Chondrocyte (in vitro differentiated cells): ENCODE results near the gene PSD4. TPM values are rescaled to one million over a fixed set of nuclear protein-coding genes. Genes with fewer than 3 reads are reported as not detected.
"Not testable (repeated sequence)": the region's sequence is repeated elsewhere in the genome, so short reads cannot be mapped to it uniquely, and the experiment has no call there.

Experiments used
- DNase-seq: peaks from one replicate; pipeline ENCODE4 v3.0.0; 2021; ENCODE audit warnings: mixed read lengths, low spot score
- H3K27ac Mint-ChIP-seq: one replicate; pipeline ENCODE4 v1.8.0; 2021; ENCODE audit warnings: mild to moderate bottlenecking, moderate library complexity, mixed read lengths; ENCODE audit not compliant: unreplicated experiment
- H3K27me3 Mint-ChIP-seq: 2 replicates; pipeline ENCODE4 v1.8.0; 2021; ENCODE audit warnings: low read depth, mixed read lengths
- H3K36me3 Mint-ChIP-seq: 2 replicates; pipeline ENCODE4 v1.8.0; 2021; ENCODE audit warnings: low read depth, mixed read lengths
- H3K4me1 Mint-ChIP-seq: 2 replicates; pipeline ENCODE4 v1.8.0; 2021; ENCODE audit warnings: low read depth, mild to moderate bottlenecking, mixed read lengths
- H3K4me3 Mint-ChIP-seq: one replicate; pipeline ENCODE4 v1.8.0; 2021; ENCODE audit warnings: mild to moderate bottlenecking, moderate library complexity, mixed read lengths; ENCODE audit not compliant: unreplicated experiment
- H3K9me3 Mint-ChIP-seq: 2 replicates; pipeline ENCODE4 v1.8.0; 2021; ENCODE audit warnings: low read depth, mixed read lengths
- total RNA-seq: library from RNA; stranded (reverse); gene quantifications from 3 replicates; pipeline ENCODE4 v1.2.1, GENCODE V29; 2021
- TF ChIP-seq, protein P1 (sequence below): fragments of 200-600 bp; sonication (generic); IDR thresholded peaks from 2 replicates; pipeline ENCODE4 v1.5.0; 2021; ENCODE audit warnings: antibody characterized with exemption, mild to moderate bottlenecking, moderate library complexity

The PSD4 gene
- total RNA-seq, 1 donor from 2014 or later = 5.5 TPM

DNA sequence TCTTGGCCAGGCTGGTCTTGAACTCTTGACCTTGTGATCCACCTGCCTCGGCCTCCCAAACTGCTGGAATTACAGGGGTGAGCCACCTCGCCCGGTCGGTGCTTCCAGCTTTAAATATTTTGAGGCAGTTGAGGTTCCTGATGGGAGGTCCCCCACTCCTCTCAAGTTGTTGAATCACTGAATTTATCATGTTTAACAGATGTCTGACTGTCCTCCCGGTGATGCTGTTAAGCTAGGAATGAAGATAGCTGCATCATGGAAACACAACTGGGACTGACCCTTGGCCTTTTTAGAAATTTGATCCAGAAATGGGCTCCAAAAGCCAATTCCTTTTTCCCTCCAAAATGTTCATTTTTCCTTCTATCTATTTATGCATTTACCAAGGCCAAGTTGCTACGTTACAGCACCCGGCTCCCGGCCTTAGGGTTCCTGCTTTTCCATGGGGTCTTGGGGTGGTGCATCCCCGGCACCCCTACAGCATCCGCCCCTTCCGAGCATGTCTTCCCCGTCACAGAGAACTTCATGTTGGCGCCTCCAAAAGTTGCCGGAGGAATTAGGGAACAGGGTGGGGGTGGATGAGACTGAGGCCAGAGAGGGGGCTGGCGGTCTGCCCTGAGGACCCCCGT, 61.1 kb downstream of the PSD4 start:
- DNase-seq = no peak
- Mint-ChIP-seq H3K9me3 (no peaks in the 10 kb centered on the region), H3K27ac (no peak overlapping the region), H3K4me3 (no peak overlapping the region), H3K27me3 (no peaks in the 10 kb centered on the region), H3K36me3 (no peaks in the 10 kb centered on the region), H3K4me1 (peaks cover 11% of the 10 kb centered on the region)
- TF ChIP-seq, protein P1, sequence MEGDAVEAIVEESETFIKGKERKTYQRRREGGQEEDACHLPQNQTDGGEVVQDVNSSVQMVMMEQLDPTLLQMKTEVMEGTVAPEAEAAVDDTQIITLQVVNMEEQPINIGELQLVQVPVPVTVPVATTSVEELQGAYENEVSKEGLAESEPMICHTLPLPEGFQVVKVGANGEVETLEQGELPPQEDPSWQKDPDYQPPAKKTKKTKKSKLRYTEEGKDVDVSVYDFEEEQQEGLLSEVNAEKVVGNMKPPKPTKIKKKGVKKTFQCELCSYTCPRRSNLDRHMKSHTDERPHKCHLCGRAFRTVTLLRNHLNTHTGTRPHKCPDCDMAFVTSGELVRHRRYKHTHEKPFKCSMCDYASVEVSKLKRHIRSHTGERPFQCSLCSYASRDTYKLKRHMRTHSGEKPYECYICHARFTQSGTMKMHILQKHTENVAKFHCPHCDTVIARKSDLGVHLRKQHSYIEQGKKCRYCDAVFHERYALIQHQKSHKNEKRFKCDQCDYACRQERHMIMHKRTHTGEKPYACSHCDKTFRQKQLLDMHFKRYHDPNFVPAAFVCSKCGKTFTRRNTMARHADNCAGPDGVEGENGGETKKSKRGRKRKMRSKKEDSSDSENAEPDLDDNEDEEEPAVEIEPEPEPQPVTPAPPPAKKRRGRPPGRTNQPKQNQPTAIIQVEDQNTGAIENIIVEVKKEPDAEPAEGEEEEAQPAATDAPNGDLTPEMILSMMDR = no peak

DNA sequence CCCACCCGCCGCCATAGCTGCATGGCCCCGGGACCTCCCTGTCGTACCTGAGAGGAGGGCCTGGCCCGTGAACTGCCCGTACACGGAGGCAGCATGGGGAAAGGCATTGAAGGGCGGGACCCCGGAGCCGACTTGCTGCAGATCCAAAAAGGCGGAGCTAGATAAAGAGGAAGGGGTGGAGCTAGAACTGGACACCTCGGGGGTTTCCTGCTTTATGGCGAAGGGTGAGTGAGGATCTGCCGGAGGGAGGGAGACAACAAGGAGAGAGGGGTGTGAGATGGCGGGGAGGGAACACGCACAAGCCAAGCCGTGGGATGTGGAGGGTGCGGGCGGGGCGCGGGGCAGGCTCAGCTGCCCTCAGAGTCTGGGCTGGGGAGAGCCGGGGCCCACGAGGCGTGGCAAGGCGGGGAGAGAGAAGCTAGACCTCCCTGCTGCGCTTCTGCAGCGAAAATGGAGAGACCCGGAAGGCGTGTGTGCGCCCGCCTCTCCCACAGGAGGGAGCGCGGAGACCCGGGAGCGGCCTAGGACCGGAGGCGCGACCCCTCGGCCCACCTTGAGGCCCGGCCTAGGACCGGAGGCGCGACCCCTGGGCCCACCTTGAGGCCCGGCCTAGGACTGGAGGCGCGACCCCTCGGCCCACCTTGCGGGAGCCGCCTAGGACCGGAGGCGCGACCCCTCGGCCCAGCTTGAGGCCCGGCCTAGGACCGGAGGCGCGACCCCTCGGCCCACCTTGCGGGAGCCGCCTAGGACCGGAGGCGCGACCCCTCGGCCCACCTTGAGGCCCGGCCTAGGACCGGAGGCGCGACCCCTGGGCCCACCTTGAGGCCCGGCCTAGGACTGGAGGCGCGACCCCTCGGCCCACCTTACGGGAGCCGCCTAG, 61.8 kb downstream of the PSD4 start:
- H3K9me3 Mint-ChIP-seq, H3K36me3 Mint-ChIP-seq, H3K27me3 Mint-ChIP-seq, H3K27ac Mint-ChIP-seq, DNase-seq, H3K4me3 Mint-ChIP-seq: not testable (repeated sequence)
- peaks cover 18% of the 10 kb centered on the region for H3K4me1 Mint-ChIP-seq

DNA sequence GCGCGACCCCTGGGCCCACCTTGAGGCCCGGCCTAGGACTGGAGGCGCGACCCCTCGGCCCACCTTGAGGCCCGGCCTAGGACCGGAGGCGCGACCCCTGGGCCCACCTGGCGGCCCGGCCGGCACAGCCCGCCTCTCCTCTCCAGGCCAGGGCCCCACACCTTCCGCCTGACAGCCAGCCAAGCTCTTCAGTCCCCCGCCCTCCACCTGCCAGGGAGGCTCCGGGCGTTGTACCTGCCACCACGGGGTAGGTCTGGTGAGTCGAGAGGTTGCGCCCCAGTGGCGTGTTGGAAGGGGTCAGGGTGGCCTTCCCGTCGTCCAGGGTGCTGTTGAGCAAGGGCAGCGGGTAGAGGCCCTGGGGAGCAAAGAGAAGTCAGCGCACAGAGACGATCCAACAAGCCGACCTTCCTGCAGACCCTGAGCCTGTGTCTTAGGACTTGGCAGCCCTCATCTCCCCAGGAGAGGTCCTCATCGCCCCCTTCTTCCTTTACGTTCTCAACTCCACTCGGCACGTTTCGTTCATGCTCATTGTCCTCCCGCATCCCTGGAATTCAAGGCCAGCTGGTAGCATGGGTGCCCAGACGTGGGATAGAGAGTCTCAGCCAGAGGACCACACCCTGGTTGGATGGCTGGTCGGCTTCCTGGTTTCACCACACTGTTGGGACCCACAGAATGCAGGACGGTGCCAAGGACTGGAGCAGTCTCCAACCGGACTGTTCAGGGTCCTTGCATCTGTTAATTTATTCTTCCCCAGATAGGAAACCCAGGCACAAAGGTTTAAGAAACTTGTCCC, 62.8 kb downstream of the PSD4 start:
- no peaks in the 10 kb centered on the region for H3K27me3 Mint-ChIP-seq
- H3K9me3 Mint-ChIP-seq = no peaks in the 10 kb centered on the region
- no peak overlapping the region for H3K4me3 Mint-ChIP-seq
- peaks cover 28% of the 10 kb centered on the region for H3K4me1 Mint-ChIP-seq
- no peak overlapping the region for H3K27ac Mint-ChIP-seq
- H3K36me3 Mint-ChIP-seq = no peaks in the 10 kb centered on the region
- no peak for DNase-seq
- TF ChIP-seq, protein P1 = no peak

DNA sequence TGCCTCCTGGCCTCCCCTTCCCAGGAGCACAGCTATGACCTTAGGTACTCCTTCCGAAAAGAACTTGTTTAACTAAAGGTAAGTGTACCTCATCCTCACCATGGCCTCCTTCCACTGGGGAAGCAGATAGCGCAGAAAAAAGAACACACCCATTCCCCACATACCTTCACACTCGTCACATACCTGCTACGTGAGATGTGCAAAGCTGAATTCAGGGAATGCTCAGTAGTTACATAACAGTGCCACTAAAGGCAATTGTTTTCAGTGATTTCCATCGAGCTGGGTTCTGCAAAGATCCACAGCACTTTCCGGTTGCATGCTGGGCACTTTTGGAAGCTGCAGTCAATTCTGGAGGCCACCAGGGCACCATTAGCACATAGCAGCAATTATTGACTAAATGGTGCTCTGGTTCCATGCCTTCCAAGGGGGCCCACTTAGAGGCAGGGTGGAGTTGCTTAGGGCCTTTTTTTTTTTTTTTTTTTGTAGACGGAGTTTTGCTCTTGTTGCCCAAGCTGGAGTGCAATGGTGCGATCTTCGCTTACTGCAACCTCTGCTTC, 63.9 kb downstream of the PSD4 start:
- Mint-ChIP-seq H3K27ac (no peak overlapping the region), H3K4me1 (peaks cover 34% of the 10 kb centered on the region), H3K27me3 (no peaks in the 10 kb centered on the region), H3K4me3 (no peak overlapping the region), H3K9me3 (no peaks in the 10 kb centered on the region), H3K36me3 (no peaks in the 10 kb centered on the region)
- no peak for DNase-seq
- TF ChIP-seq, protein P1 = no peak

DNA sequence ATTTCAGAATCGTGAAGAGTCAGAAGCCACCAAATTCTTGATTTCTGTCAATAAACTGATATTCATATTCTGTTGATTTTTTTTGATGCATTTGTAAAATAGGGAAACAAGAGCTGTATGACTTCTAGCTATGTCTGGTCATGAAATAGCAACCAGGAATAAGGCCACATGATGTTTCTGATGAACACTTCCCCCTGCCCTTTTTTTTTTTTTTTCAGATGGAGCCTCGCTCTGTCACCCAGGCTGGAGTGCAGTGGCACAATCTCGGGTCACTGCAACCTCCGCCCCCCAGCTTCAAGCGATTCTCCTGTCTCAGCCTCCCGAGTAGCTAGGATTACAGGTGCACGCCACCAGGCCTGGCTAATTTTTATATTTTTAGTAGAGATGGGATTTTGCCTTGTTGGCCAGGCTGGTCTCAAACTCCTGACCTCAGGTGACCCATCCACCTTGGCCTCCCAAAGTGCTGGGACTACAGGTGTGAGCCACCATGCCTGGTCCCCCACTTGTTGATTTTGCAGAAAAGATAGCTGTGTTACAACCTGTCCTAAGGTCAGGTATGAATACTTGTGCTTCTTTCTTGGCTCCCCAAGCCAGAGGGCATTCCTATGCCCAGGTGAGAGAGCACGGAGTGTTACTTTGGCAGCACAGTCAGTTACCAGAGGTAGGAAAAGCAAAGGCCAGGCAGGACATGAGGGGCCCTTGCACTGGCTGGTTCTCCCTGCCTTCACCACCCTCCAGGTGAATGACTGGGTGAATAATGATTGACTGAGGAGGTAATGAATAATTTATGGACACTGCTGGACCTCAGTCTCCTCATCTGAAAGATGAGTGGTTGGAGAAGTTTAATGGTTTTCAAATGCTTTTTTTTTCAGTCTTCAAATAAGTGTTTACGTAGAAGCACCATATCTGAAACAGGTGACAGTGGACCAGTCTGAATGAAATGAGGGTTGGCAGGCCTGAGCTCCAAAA, 65.4 kb downstream of the PSD4 start:
- TF ChIP-seq, protein P1 = no peak
- Mint-ChIP-seq H3K9me3 (no peaks in the 10 kb centered on the region), H3K36me3 (no peaks in the 10 kb centered on the region), H3K27me3 (no peaks in the 10 kb centered on the region), H3K4me3 (no peak overlapping the region), H3K27ac (no peak overlapping the region), H3K4me1 (peaks cover 31% of the 10 kb centered on the region)
- DNase-seq = no peak
